ENCODE data around the gene TOMM5.
"Not testable (repeated sequence)": the region's sequence is repeated elsewhere in the genome, so short reads cannot be mapped to it uniquely, and the experiment has no call there.

TOMM5 gene

GRCh38 chr9:37617161-37617560, 24.8 kb upstream of the TOMM5 start:
- in situ Hi-C loops (cut with HindIII; ENCODE audit: low sequenced_read_pairs), result no loop called here

- in situ Hi-C loops (cut with HindIII; ENCODE audit: low sequenced_read_pairs), result no loop called here
Observed at GRCh38 chr9:37611961-37612360, 19.6 kb upstream of the TOMM5 start.

GRCh38 chr9:37611014-37611413, 18.6 kb upstream of the TOMM5 start:
- in situ Hi-C loops (cut with HindIII; ENCODE audit: low sequenced_read_pairs), result no loop called here

GRCh38 chr9:37609735-37610397, 17.5 kb upstream of the TOMM5 start:
- in situ Hi-C loops (cut with HindIII; ENCODE audit: low sequenced_read_pairs), result no loop called here

GRCh38 chr9:37608250-37608649, 15.9 kb upstream of the TOMM5 start:
- in situ Hi-C loops (cut with HindIII; ENCODE audit: low sequenced_read_pairs), result no loop called here

GRCh38 chr9:37604296-37604695, 11.9 kb upstream of the TOMM5 start:
- in situ Hi-C loops (cut with HindIII; ENCODE audit: low sequenced_read_pairs), result no loop called here

- in situ Hi-C loops (cut with HindIII; ENCODE audit: low sequenced_read_pairs), result no loop called here
Observed at GRCh38 chr9:37602817-37603216, 10.4 kb upstream of the TOMM5 start.

GRCh38 chr9:37602061-37602460, 9.7 kb upstream of the TOMM5 start:
- in situ Hi-C loops (cut with HindIII; ENCODE audit: low sequenced_read_pairs), result not testable (repeated sequence)

GRCh38 chr9:37596504-37596903, 4.1 kb upstream of the TOMM5 start:
- in situ Hi-C loops (cut with HindIII; ENCODE audit: low sequenced_read_pairs), result no loop called here

GRCh38 chr9:37593883-37594448, 1.6 kb upstream of the TOMM5 start:
- in situ Hi-C loops (cut with HindIII; ENCODE audit: low sequenced_read_pairs), result no loop called here

GRCh38 chr9:37587521-37587920, 4.9 kb downstream of the TOMM5 start:
- in situ Hi-C loops (cut with HindIII; ENCODE audit: low sequenced_read_pairs), result no loop called here

GRCh38 chr9:37583522-37584121, 8.8 kb downstream of the TOMM5 start:
- in situ Hi-C loops (cut with HindIII; ENCODE audit: low sequenced_read_pairs), result no loop called here

- in situ Hi-C loops (cut with HindIII; ENCODE audit: low sequenced_read_pairs), result no loop called here
Observed at GRCh38 chr9:37582548-37583157, 9.7 kb downstream of the TOMM5 start.

- in situ Hi-C loops (cut with HindIII; ENCODE audit: low sequenced_read_pairs), result loop anchor here (5.0 kb wide), 1 partner anchor 46 kb away; no protein-coding TSS in a partner anchor
Observed at GRCh38 chr9:37575921-37576721, 16.3 kb downstream of the TOMM5 start, which contains the start of gene FBXO10. FBXO10 (minus strand) TSS chr9:37576380; CDS start chr9:37541768, 34,612 bp downstream.

GRCh38 chr9:37575511-37575914, 16.9 kb downstream of the TOMM5 start:
- in situ Hi-C loops (cut with HindIII; ENCODE audit: low sequenced_read_pairs), result loop anchor here (5.0 kb wide), 1 partner anchor 47 kb away; no protein-coding TSS in a partner anchor

GRCh38 chr9:37575001-37575400, 17.4 kb downstream of the TOMM5 start:
- in situ Hi-C loops (cut with HindIII; ENCODE audit: low sequenced_read_pairs), result loop anchor here (5.0 kb wide), 1 partner anchor 47 kb away; no protein-coding TSS in a partner anchor

- in situ Hi-C loops (cut with HindIII; ENCODE audit: low sequenced_read_pairs), result no loop called here
Observed at GRCh38 chr9:37574241-37574721, 18.1 kb downstream of the TOMM5 start.

- in situ Hi-C loops (cut with HindIII; ENCODE audit: low sequenced_read_pairs), result no loop called here
Observed at GRCh38 chr9:37571282-37571681, 21.1 kb downstream of the TOMM5 start.

GRCh38 chr9:37566716-37567115, 25.7 kb downstream of the TOMM5 start:
- in situ Hi-C loops (cut with HindIII; ENCODE audit: low sequenced_read_pairs), result no loop called here

Measured in endothelial cell of hepatic sinusoid (primary cell).